Stimulated activated CD4-positive, alpha-beta T cell treated with anti-CD3 and anti-CD28 coated beads, Interleukin-12 subunit alpha, Interleukin-12 subunit beta, amount 100 ng/mL, for 24 hours (primary cell): ENCODE data around the gene NADK.
"Not testable (repeated sequence)": the region's sequence is repeated elsewhere in the genome, so short reads cannot be mapped to it uniquely, and the experiment has no call there.

Experiments used
- DNase-seq, 2 experiments: peaks; one replicate each; pipeline ENCODE4 v3.0.0-alpha.2; 2020; ENCODE audit warnings: low read depth in 2 of 2

NADK gene

GRCh38 chr1:1746566-1746909 is 31.7 kb downstream of the NADK start:
- DNase-seq: not testable (repeated sequence)

- peak; percentile 81 to 88 for DNase-seq
Observed at GRCh38 chr1:1745651-1746565, 32.4 kb downstream of the NADK start.

- not testable (repeated sequence) for DNase-seq
Observed at GRCh38 chr1:1742529-1742928, 35.7 kb downstream of the NADK start.

GRCh38 chr1:1741013-1741412 is 37.3 kb downstream of the NADK start:
- DNase-seq: not testable (repeated sequence)

- not testable (repeated sequence) for DNase-seq
Observed at GRCh38 chr1:1738799-1739337, 39.4 kb downstream of the NADK start.

- not testable (repeated sequence) for DNase-seq
Observed at GRCh38 chr1:1737675-1738590, 40.3 kb downstream of the NADK start.

- no peak for DNase-seq
Observed at GRCh38 chr1:1732381-1732780, 45.9 kb downstream of the NADK start.

GRCh38 chr1:1730870-1731269 is 47.4 kb downstream of the NADK start:
- no peak for DNase-seq

GRCh38 chr1:1730230-1730629 is 48.0 kb downstream of the NADK start:
- DNase-seq: not testable (repeated sequence)

- DNase-seq: not testable (repeated sequence)
Observed at GRCh38 chr1:1729116-1729816, 49.0 kb downstream of the NADK start.

- not testable (repeated sequence) for DNase-seq
Observed at GRCh38 chr1:1728308-1729005, 49.8 kb downstream of the NADK start.

- not testable (repeated sequence) for DNase-seq
Observed at GRCh38 chr1:1727131-1727651, 51.1 kb downstream of the NADK start.

- not testable (repeated sequence) for DNase-seq
Observed at GRCh38 chr1:1726088-1726487, 52.2 kb downstream of the NADK start.

GRCh38 chr1:1724035-1724864 is 54.0 kb downstream of the NADK start, which contains the start of gene CDK11A:
Gene CDK11A (minus strand): TSS chr1:1724357. CDS start chr1:1722818, 1,539 bp downstream.
- peak; percentile 99 for DNase-seq

- DNase-seq: no peak
Observed at GRCh38 chr1:1721201-1721600, 57.1 kb downstream of the NADK start.

GRCh38 chr1:1715109-1715883 is 63.0 kb downstream of the NADK start:
- DNase-seq: not testable (repeated sequence)

- not testable (repeated sequence) for DNase-seq
Observed at GRCh38 chr1:1707897-1708296, 70.4 kb downstream of the NADK start.

- not testable (repeated sequence) for DNase-seq
Observed at GRCh38 chr1:1707241-1707640, 71.0 kb downstream of the NADK start.

- not testable (repeated sequence) for DNase-seq
Observed at GRCh38 chr1:1705623-1706022, 72.6 kb downstream of the NADK start.
